GM21619 (cell line): ENCODE measurements around the gene XRCC1.

Source experiments
- ATAC-seq: cut with Tn5 transposase; IDR thresholded peaks from one replicate; pipeline ENCODE4 v1.9.1; 2021; ENCODE audit not compliant: unreplicated experiment

The XRCC1 gene

DNA sequence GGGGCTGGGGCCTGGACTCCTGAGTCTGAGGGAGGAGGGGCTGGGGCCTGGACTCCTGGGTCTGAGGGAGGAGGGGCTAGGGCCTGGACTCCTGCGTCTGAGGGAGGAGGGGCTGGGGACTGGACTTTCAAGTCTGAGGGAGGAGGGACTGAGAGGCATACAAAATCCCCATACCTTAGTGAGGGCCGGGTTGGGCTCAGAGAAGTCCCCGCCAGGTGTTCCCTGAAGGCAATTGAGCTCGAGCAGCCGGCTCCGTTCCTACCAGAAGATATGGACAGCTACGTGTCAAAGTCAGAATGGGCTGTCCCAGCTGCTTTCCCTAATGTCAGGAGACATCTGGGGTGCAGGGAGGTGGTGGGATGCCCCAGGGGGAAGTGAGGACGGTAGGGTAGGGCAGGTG is 80.2 kb downstream of the XRCC1 start:
- no peak for ATAC-seq
